IgD-negative memory B cell (primary cell): Measurements from ENCODE around the gene PGK2. TPM values are rescaled to one million over a fixed set of nuclear protein-coding genes. Genes with fewer than 3 reads are reported as not detected.
"Not testable (repeated sequence)": the region's sequence is repeated elsewhere in the genome, so short reads cannot be mapped to it uniquely, and the experiment has no call there.

ENCODE experiments used
- H3K27ac Mint-ChIP-seq, 3 donors: one replicate each; pipeline ENCODE4 v1.8.0; 2020 to 2022; ENCODE audit warnings: mild to moderate bottlenecking in 3 of 3, mixed read lengths in 3 of 3, moderate library complexity in 1 of 3
- H3K27me3 Mint-ChIP-seq: one replicate; pipeline ENCODE4 v1.8.0; 2021; ENCODE audit warnings: mixed read lengths
- H3K36me3 Mint-ChIP-seq: one replicate; pipeline ENCODE4 v1.8.0; 2020; ENCODE audit warnings: mild to moderate bottlenecking, mixed read lengths
- H3K4me1 Mint-ChIP-seq, 3 donors: one replicate each; pipeline ENCODE4 v1.8.0; 2020 to 2022; ENCODE audit warnings: mixed read lengths in 3 of 3, mild to moderate bottlenecking in 1 of 3
- H3K4me3 Mint-ChIP-seq, 4 donors: one replicate each; pipeline ENCODE4 v1.8.0; 2020 to 2022; ENCODE audit warnings: mild to moderate bottlenecking in 4 of 4, mixed read lengths in 4 of 4, moderate library complexity in 3 of 4
- H3K9me3 Mint-ChIP-seq, 3 donors: one replicate each; pipeline ENCODE4 v1.8.0; 2020 to 2021; ENCODE audit warnings: mixed read lengths in 3 of 3, mild to moderate bottlenecking in 1 of 3
- polyA plus RNA-seq: library from polyadenylated mRNA; unstranded; fragments of 300-500 nt; fragmentation: Illumina TruSeq; gene quantifications from one replicate; pipeline ENCODE4 v1.2.3, GENCODE V29; 2021

PGK2 gene
- not detected for polyA plus RNA-seq

DNA sequence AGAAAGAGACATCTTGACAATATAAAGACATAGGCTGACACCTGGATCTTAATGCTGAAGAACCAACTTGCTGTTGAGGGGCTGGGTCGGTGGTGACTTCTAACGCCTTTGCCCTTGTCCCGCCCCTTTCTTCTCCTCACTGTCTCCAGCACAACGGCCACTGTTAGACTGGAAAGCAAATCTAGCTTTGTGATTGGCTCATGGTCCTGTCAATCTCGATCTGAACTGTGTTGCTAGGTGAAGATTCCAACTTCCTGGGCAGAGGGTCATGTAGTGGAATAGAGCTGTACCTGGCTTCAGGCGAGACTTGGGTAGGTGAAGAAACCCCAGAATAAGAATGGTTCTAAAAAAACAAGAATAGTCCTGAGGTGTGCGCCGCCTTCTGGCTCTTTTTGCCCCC lies at the start of gene PGK2:
PGK2 (minus strand) TSS at position 110 of the 400 bp plus-strand sequence; CDS start at position 12, 98 bp downstream.
- Mint-ChIP-seq H3K36me3 (no peaks in the 10 kb centered on the region), H3K9me3 (peaks cover 4 to 7% (median 4%) of the 10 kb centered on the region in 3 donors), H3K4me3 (no peak within 1 kb of the TSS), H3K27me3 (no peaks in the 10 kb centered on the region), H3K4me1 (no peaks in the 10 kb centered on the region), H3K27ac (no peak within 1 kb of the TSS)

DNA sequence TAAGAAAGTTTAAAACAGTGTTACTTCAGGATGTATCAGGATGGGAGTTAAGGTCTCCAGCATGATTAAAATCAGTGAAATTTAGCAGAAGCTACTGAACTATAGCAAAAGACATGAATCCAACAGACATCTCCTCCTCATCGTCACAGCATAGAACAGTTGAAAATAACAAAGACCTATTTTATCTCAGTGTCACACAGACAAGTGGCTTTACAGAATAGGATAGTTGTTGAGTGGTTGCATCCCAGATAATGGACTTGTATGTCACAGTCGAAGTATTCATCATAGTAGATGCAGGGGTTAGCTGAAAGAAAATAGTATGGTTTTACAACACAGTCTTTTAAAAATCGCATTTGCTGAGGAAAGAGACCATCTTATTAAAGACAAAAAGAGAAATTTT lies 48.1 kb upstream of the PGK2 start:
- Mint-ChIP-seq H3K36me3 (no peaks in the 10 kb centered on the region), H3K4me3 (no peak overlapping the region), H3K4me1 (no peaks in the 10 kb centered on the region), H3K9me3 (peaks cover 0 to 1% (median 0%) of the 10 kb centered on the region in 3 donors), H3K27me3 (no peaks in the 10 kb centered on the region), H3K27ac (no peak overlapping the region)

DNA sequence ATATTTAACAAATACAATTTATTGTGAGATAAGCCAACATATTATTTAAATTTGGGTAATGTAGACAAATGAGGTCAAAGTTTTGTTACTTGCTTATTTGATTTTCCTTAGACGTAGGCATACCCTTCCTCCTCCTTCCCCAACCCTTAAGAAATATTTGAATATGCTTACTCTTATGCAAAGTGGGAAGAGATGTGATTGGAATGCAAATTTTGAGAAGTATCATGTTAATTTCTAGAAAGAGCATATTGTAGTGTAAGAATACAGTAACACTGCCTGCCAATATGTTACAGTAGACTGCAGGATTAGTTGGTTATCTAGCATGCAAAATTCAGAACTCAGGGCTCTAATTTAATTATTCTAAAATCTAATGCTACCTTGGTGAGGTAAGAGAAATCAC lies 46.3 kb upstream of the PGK2 start:
- H3K27ac Mint-ChIP-seq: no peak overlapping the region
- H3K36me3 Mint-ChIP-seq: no peaks in the 10 kb centered on the region
- no peaks in the 10 kb centered on the region for H3K4me1 Mint-ChIP-seq

DNA sequence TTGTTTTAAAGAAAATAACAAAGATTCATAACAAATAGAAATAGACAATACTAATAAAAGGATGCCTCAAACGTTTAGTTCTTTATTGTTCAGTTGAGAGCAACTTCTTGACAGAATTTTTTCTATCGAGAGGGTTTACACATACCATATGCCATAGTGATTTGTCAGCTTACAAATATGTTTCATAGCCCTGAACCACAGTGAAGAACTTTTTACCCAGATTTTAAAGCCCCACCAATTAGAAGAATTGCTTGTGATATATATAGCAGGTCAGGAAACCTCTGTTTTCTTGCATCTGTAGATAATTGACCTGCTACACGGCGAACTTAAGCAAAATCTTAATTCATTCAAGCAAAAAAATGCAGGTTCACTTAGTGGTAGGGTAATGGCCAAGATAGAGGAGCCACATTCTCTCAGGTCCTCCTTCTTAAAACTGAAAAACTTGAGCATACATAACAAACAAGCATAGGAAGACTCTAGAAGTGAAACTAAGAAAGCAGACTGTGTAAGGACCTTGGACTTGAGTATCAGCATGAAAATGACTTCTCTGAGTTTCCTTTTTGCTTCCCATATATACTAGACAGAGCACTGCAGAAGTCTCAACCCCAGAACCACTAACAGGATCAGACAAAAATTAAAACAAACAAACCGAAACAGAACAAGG lies 39.8 kb upstream of the PGK2 start:
- Mint-ChIP-seq H3K9me3 (no peaks in the 10 kb centered on the region), H3K4me3 (no peak overlapping the region), H3K4me1 (no peaks in the 10 kb centered on the region), H3K27me3 (no peaks in the 10 kb centered on the region), H3K27ac (no peak overlapping the region), H3K36me3 (peaks cover 2% of the 10 kb centered on the region)

More for the DNA sequence above, 46.3 kb upstream of the PGK2 start:
- no peak overlapping the region for H3K4me3 Mint-ChIP-seq
- H3K27me3 Mint-ChIP-seq: no peaks in the 10 kb centered on the region
- peaks cover 0 to 1% (median 0%) of the 10 kb centered on the region in 3 donors for H3K9me3 Mint-ChIP-seq

DNA sequence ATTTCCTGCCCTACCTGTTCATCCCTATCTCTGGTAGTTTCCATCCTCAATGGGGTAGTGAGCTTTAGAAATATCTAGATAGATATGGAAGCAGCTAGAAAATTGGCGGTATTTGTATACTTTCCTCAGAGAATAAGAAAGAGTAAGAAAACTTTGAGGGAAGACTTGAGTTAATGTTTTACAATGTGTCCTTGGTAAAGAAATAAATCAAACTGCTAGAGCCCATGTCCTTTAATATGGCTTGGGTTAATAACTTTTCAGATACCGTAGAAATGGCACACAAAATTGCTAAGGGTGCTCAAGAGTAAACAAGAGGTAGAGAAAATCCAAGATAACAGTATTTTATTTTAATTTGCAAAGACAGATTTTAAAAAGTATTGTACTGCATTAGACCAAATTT lies 28.1 kb upstream of the PGK2 start:
- Mint-ChIP-seq H3K27me3 (no peaks in the 10 kb centered on the region), H3K36me3 (no peaks in the 10 kb centered on the region), H3K9me3 (peaks cover 0 to 11% (median 0%) of the 10 kb centered on the region in 3 donors), H3K4me3 (no peak overlapping the region), H3K27ac (no peak overlapping the region), H3K4me1 (no peaks in the 10 kb centered on the region)

DNA sequence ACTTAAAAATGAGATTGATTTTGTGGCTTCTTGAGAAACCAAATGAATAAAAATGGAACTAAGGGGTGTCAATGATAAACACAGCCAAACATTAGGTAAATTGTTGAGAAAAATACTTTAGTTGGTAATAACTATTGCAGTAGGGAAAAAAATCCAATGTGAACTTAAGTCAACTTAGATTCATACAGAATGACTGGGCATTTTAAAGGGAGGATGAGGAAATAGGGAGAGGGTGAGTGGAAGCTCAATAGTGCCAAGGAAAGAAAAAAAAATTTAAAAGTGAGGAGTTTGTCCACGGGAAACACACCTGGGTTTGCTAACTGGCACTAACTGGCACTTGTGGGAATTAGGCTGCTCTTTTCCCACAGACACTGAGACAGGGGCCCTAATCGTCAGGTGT lies 26.2 kb upstream of the PGK2 start:
- Mint-ChIP-seq H3K4me3 (no peak overlapping the region), H3K9me3 (peaks cover 0 to 15% (median 0%) of the 10 kb centered on the region in 3 donors), H3K36me3 (no peaks in the 10 kb centered on the region), H3K4me1 (no peaks in the 10 kb centered on the region), H3K27ac (no peak overlapping the region), H3K27me3 (no peaks in the 10 kb centered on the region)

DNA sequence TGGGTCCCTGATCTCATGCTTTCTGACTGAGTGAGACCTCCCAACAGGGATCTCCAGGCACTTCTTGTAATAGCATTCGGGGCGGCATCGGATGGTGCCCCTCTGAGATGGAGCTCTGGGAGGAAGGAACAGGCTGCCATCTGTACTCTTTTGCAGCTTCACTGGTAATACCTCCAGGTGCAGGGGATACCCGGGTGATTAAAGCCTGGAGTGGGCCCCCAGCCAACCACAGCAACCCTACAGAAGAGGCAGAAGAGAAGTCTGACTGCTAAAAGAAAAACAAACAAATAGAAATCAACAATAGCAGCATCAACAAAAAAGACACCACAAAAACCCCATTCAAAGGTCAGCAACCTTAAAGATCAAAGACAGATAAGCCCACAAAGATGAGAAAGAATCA lies 19.1 kb upstream of the PGK2 start:
- no peak overlapping the region for H3K4me3 Mint-ChIP-seq
- H3K27ac Mint-ChIP-seq: no peak overlapping the region
- peaks cover 0 to 1% (median 0%) of the 10 kb centered on the region in 3 donors for H3K4me1 Mint-ChIP-seq
- peaks cover 2 to 15% (median 5%) of the 10 kb centered on the region in 3 donors for H3K9me3 Mint-ChIP-seq
- H3K27me3 Mint-ChIP-seq: no peaks in the 10 kb centered on the region
- H3K36me3 Mint-ChIP-seq: no peaks in the 10 kb centered on the region

DNA sequence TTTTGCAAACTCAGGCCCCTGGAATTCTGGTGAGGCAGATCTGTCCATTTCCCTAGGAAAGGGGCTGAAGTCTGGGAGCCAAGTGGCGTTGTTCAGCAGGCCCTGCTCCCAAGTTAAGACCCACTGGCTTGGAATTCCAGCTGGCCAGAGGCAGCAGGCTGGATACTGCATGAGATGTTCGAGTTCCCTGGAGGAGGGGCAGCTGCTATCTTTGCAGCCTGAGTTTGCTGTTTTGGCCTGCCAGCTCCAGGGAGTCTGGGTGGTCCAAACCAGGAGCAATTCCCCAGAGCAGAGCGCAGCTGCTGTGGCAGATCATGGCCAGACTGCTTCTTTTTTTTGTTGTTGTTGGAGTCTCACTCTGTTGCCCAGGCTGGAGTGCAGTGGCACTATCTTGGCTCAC lies 18.2 kb upstream of the PGK2 start:
- no peaks in the 10 kb centered on the region for H3K36me3 Mint-ChIP-seq
- no peaks in the 10 kb centered on the region for H3K27me3 Mint-ChIP-seq
- H3K27ac Mint-ChIP-seq: no peak overlapping the region
- peaks cover 2 to 10% (median 5%) of the 10 kb centered on the region in 3 donors for H3K9me3 Mint-ChIP-seq
- peak overlapping the region in 1 of 4 donors; percentile 45 for H3K4me3 Mint-ChIP-seq
- peaks cover 0 to 1% (median 0%) of the 10 kb centered on the region in 3 donors for H3K4me1 Mint-ChIP-seq

DNA sequence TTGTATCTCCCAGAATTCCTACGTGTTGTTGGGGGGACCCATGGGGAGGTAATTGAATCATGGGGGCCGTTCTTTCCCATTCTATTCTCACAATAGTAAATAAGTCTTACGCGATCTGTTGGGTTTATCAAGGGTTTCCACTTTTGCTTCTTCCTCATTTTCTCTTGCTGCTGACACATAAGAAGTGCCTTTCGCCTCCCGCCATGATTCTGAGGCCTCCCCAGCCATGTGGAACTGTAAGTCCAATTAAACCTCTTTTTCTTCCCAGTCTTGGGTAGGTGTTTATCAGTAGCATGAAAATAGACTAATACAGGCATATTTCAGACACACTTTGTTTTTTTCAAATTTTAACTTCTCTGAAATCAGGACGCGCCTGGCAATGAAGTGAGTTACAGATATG lies 14.4 kb upstream of the PGK2 start:
- Mint-ChIP-seq H3K9me3 (peaks cover 2 to 5% (median 2%) of the 10 kb centered on the region in 3 donors), H3K36me3 (no peaks in the 10 kb centered on the region), H3K4me1 (peaks cover 0 to 1% (median 0%) of the 10 kb centered on the region in 3 donors), H3K4me3 (no peak overlapping the region), H3K27ac (no peak overlapping the region), H3K27me3 (no peaks in the 10 kb centered on the region)

DNA sequence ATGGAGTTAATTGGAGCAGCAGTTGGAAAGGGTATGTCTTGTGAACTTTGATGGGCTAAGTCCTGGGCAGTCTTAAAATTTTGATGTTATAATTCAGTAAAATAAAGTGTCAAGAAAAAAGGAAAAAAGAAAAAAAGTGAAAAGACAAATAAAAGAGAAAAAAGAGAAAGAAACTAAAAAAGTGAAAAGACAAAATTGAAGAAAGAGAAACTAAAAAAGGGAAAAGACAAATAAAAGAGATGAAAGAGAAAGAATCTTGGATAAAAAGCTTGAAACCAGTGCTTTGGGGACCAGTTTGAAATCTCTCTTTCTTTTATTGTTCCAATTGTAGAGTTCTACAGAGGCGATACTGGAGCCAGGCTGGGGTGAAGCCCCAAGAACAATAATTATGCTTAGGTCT lies 12.0 kb upstream of the PGK2 start:
- no peak overlapping the region for H3K27ac Mint-ChIP-seq
- H3K4me1 Mint-ChIP-seq: no peaks in the 10 kb centered on the region
- H3K4me3 Mint-ChIP-seq: peak overlapping the region in 1 of 4 donors; percentile 49
- no peaks in the 10 kb centered on the region for H3K27me3 Mint-ChIP-seq
- peaks cover 0 to 5% (median 2%) of the 10 kb centered on the region in 3 donors for H3K9me3 Mint-ChIP-seq
- H3K36me3 Mint-ChIP-seq: no peaks in the 10 kb centered on the region

DNA sequence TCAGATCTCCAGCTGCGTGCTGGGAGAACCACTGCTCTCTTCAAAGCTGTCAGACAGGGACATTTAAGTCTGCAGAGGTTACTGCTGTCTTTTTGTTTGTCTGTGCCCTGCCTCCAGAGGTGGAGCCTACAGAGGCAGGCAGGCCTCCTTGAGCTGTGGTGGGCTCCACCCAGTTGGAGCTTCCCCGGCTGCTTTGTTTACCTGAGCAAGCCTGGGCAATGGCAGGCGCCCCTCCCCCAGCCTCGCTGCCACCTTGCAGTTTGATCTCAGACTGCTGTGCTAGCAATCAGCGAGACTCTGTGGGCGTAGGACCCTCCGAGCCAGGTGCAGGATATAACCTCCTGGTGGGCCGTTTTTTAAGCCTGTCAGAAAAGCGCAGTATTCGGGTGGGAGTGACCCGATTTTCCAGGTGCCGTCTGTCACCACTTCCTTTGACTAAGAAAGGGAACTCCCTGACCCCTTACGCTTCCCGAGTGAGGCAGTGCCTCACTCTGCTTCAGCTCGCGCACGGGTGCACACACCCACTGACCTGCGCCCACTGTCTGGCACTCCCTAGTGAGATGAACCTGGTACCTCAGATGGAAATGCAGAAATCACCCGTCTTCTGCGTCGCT lies 9.9 kb upstream of the PGK2 start:
- H3K27me3 Mint-ChIP-seq, H3K36me3 Mint-ChIP-seq, H3K27ac Mint-ChIP-seq, H3K4me3 Mint-ChIP-seq, H3K9me3 Mint-ChIP-seq, H3K4me1 Mint-ChIP-seq: not testable (repeated sequence)

DNA sequence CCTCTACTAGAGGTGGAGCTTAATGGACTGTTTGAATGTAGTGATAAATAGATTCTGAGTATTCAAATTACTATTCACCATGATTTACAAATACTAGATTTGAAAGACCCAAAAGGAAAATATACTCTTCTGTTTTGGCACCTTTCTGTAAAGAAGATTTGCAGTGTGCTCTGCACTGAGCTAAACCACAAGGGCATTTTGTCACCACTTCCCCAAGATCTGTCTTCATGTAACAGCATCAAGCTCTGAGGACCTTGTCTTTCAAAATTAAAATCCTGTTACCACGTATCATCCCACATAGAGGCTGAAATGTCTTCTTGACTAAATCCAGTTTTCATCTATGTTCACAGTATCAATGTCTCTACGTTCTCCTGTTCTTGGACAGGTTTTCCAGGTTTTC lies 3.3 kb upstream of the PGK2 start:
- Mint-ChIP-seq H3K36me3 (no peaks in the 10 kb centered on the region), H3K4me3 (no peak overlapping the region), H3K27ac (no peak overlapping the region), H3K4me1 (no peaks in the 10 kb centered on the region), H3K27me3 (no peaks in the 10 kb centered on the region), H3K9me3 (peaks cover 2 to 5% (median 4%) of the 10 kb centered on the region in 3 donors)

DNA sequence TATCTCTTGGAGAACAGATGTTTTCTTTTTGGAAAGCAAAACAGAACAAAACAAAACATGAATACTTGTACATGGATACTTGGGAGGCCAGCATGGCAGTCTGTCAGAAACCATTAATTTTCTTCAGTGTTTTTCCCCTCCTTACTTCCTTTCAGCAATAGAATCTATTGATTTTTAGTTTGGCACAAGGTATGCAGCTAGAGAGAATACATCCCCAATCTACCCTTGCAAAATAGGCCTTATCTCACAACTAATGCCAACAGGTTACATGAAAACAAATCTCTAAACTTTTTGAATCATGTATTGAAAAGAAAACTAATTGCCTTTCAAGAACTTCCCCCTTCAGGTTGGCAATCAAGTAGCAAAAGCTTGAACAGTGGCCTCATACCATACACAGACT lies 2.8 kb downstream of the PGK2 start:
- Mint-ChIP-seq H3K4me3 (no peak overlapping the region), H3K36me3 (no peaks in the 10 kb centered on the region), H3K4me1 (no peaks in the 10 kb centered on the region), H3K9me3 (peaks cover 0 to 5% (median 4%) of the 10 kb centered on the region in 3 donors), H3K27me3 (no peaks in the 10 kb centered on the region), H3K27ac (no peak overlapping the region)

DNA sequence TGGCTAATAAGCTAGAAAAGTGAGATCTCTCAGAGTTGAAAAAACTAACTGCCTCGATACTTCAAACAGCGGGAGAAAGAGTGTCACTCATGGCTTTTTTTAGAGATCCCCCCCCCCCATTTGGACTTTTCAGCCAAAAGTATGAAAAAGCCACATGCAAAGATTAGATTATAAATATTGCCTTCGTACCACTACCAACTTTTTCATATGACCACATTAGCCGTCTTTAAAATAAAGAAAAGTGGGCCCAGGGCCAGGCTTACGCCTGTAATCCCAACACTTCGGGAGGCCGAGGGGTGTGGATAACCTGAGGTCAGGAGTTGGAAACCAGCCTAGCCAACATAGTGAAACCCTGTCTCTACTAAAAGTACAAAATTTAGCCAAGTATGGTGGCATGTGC lies 4.4 kb downstream of the PGK2 start:
- Mint-ChIP-seq H3K27me3 (no peaks in the 10 kb centered on the region), H3K36me3 (no peaks in the 10 kb centered on the region), H3K4me1 (no peaks in the 10 kb centered on the region), H3K4me3 (no peak overlapping the region), H3K27ac (no peak overlapping the region), H3K9me3 (peaks cover 0 to 7% (median 6%) of the 10 kb centered on the region in 3 donors)

DNA sequence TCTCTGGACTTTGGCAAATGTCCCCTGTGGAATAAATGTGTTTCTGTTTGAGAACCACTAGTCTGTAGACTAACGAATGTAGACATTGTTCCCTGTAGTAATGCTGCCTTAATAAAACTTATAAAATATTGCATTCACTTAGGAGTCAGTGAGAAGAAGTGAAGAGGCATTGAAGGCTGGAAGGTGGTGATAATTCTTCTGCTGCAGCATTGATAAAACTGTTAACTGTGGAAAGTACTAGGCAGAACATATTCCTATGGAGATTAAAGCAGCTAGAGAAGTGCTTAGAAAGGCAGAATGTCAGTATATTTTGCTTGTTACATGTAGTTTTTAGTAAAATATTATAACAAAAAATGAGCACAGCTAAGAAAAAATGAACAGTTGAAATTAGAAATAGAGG lies 4.8 kb downstream of the PGK2 start:
- Mint-ChIP-seq H3K36me3 (no peaks in the 10 kb centered on the region), H3K9me3 (peaks cover 0 to 7% (median 4%) of the 10 kb centered on the region in 3 donors), H3K4me1 (no peaks in the 10 kb centered on the region), H3K4me3 (no peak overlapping the region), H3K27ac (no peak overlapping the region), H3K27me3 (no peaks in the 10 kb centered on the region)

DNA sequence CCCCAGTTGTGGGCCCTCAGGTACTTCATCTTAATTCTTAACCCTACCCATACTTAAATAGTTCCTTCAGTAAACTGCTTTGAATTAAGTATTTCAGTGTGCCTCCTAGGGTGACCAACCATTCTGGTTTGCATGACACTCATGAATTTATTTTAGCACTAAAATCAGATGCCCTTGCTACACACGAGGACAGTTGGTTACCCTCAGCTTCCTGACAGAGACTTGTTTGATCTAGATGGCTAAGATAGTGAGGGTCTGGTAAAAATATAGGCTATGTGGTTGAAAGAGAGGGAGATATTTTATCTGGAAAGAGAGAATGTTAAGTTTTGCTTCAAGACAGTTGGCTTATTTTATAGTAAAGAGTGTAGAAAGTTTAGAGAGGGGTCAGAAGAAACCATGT lies 10.6 kb downstream of the PGK2 start:
- H3K36me3 Mint-ChIP-seq: peaks cover 1% of the 10 kb centered on the region
- H3K27ac Mint-ChIP-seq: no peak overlapping the region
- no peaks in the 10 kb centered on the region for H3K4me1 Mint-ChIP-seq

More for the DNA sequence above, 10.6 kb downstream of the PGK2 start:
- Mint-ChIP-seq H3K9me3 (peaks cover 0 to 5% (median 2%) of the 10 kb centered on the region in 3 donors), H3K4me3 (no peak overlapping the region), H3K27me3 (no peaks in the 10 kb centered on the region)
